Measurements from ENCODE around the gene CNIH2.

CNIH2 gene

DNA sequence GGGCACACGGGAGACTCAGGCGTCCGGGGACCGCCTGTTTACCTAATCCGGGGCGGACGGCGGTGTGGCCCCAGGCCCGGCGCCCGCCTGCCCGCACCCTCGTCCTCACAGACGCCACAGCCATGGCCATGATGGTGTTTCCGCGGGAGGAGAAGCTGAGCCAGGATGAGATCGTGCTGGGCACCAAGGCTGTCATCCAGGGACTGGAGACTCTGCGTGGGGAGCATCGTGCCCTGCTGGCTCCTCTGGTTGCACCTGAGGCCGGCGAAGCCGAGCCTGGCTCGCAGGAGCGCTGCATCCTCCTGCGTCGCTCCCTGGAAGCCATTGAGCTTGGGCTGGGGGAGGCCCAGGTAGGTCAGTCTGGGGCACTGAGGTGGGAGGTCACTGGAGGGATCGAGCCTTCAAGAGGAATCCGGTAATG lies 19.5 kb upstream of the CNIH2 start:
- TF ChIP-seq CTCF (IDR thresholded peaks at IDR 0.05; ENCODE audit: low read depth, low read length, missing control alignments) = no peak
- DNase-seq (ENCODE audit: low read depth) = no peak
- peak overlapping the region; percentile 78 for H3K4me3 ChIP-seq (ENCODE audit: low read depth, low read length)

DNA sequence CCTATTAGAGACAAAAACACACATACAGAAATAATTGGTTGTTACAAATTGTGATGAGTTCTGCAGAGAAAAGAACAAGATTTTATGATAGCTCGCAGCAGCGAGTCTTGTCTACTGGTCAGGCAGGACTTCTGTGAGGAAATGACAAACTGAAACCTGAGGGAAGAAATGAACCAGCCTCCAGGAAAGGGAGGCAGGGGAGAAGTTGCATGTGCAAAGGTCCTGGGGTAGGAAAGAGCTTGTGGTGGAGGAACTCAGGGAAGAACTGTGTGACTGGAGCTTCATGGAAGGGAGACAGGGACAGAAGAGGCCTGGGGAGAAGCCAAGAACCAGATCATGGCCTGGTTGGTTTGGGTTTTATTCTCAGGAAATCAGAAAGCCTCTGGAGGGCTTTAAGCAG lies 18.8 kb upstream of the CNIH2 start:
- no peak for TF ChIP-seq CTCF (IDR thresholded peaks at IDR 0.05; ENCODE audit: low read depth, low read length, missing control alignments)
- DNase-seq (ENCODE audit: low read depth) = no peak
- no peak overlapping the region for H3K4me3 ChIP-seq (ENCODE audit: low read depth, low read length)

DNA sequence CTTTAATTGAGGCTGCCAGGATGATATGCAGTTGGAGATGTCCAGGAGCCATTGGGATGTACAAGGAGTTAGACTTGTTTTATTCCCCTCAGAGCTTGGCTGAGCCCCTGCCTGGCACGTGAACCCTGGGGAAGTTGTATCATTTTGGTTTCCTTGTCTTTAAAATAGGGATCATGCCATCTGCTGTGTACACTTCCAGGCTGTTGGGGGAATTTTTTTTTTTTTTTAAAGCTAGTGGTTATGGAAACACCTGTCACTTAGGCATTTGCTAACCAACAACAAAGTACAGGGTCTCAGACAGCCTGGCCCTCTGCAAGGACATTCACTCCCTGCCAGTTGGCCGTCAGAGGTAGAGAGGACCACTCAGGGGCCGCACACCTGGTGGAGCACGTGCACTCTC lies 18.0 kb upstream of the CNIH2 start:
- H3K4me3 ChIP-seq (ENCODE audit: low read depth, low read length) = no peak overlapping the region
- DNase-seq (ENCODE audit: low read depth) = no peak
- TF ChIP-seq CTCF (IDR thresholded peaks at IDR 0.05; ENCODE audit: low read depth, low read length, missing control alignments) = no peak

DNA sequence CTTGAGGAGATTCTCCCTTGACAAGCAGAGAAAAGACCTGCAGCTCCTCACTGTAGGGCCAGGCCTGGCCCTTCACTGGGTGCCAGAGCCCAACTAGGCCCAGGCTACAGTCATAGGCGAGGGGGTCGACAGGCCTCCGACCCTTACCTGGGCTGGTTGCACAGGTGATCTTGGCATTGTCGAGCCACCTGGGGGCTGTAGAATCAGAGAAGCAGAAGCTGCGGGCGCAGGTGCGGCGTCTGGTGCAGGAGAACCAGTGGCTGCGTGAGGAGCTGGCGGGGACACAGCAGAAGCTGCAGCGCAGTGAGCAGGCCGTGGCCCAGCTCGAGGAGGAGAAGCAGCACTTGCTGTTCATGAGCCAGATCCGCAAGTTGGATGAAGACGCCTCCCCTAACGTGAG lies 16.4 kb upstream of the CNIH2 start:
- no peak overlapping the region for H3K4me3 ChIP-seq (ENCODE audit: low read depth, low read length)
- no peak for DNase-seq (ENCODE audit: low read depth)
- TF ChIP-seq CTCF (IDR thresholded peaks at IDR 0.05; ENCODE audit: low read depth, low read length, missing control alignments) = no peak

DNA sequence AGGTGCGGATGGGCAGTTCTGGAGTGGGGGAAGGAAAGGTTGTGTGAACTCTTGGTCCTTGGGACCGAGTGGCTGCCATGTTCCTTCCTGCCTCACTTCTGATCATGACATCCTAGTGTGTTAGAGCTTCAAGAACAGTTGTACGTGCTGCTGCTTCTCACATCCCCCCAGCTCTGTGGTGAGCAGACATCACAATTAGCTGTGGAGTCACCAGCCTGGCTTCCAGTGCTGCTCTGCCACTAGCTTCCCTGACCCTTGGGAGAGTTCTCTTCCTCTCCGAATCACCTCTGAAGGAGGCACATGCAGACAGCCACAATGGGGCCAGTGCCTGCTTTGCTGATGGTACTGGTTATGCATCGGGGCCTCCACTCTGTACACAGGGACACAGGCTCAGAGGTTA lies 15.8 kb upstream of the CNIH2 start:
- TF ChIP-seq CTCF (IDR thresholded peaks at IDR 0.05; ENCODE audit: low read depth, low read length, missing control alignments) = no peak
- no peak for DNase-seq (ENCODE audit: low read depth)

DNA sequence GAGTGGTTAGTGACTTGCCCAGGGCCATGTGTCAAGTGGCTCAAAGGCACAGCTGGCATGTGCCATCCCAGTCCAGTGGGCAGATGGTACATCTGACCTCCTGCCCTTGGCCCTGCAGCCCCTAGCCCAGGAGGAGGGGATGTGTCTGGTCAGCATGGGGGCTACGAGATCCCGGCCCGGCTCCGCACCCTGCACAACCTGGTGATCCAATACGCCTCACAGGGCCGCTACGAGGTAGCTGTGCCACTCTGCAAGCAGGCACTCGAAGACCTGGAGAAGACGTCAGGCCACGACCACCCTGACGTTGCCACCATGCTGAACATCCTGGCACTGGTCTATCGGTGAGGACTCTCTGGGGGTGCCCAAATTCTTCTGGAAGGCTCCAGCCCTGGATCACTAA lies 15.3 kb upstream of the CNIH2 start:
- H3K4me3 ChIP-seq (ENCODE audit: low read depth, low read length) = no peak overlapping the region
- DNase-seq (ENCODE audit: low read depth) = no peak
- TF ChIP-seq CTCF (IDR thresholded peaks at IDR 0.05; ENCODE audit: low read depth, low read length, missing control alignments) = no peak

More for the DNA sequence above, 15.8 kb upstream of the CNIH2 start:
- no peak overlapping the region for H3K4me3 ChIP-seq (ENCODE audit: low read depth, low read length)

GRCh38 chr11:66263231-66263630 lies 14.7 kb upstream of the CNIH2 start:
- TF ChIP-seq CTCF (IDR thresholded peaks at IDR 0.05; ENCODE audit: low read depth, low read length, missing control alignments) = no peak
- no peak overlapping the region for H3K4me3 ChIP-seq (ENCODE audit: low read depth, low read length)
- DNase-seq (ENCODE audit: low read depth) = no peak

Data from GM12864 (cell line).